Karpas-422 (cell line): ENCODE measurements around the gene GHR. TPM values are rescaled to one million over a fixed set of nuclear protein-coding genes. Genes with fewer than 3 reads are reported as not detected.

Experiments
- DNase-seq: peaks from one replicate; pipeline ENCODE4 v3.0.0-alpha.2; 2015
- H2AFZ ChIP-seq: fragments of 200-600 bp; sonication (generic); 2 replicates; pipeline ENCODE4 v1.6.1; 2014; ENCODE audit warnings: antibody characterized with exemption, low read length, mixed read lengths
- H3K27ac ChIP-seq: fragments of 200-600 bp; sonication (generic); 2 replicates; pipeline ENCODE4 v1.5.1; 2014; ENCODE audit warnings: mild to moderate bottlenecking, low read length, moderate library complexity
- H3K27me3 ChIP-seq: fragments of 200-600 bp; sonication (generic); 2 replicates; pipeline ENCODE4 v1.6.1; 2014; ENCODE audit warnings: low read length, mixed read lengths
- H3K36me3 ChIP-seq: fragments of 200-600 bp; sonication (generic); 2 replicates; pipeline ENCODE4 v1.6.1; 2014; ENCODE audit warnings: low read length, mixed read lengths; ENCODE audit not compliant: insufficient read depth
- H3K4me1 ChIP-seq: fragments of 200-600 bp; sonication (generic); 2 replicates; pipeline ENCODE4 v1.6.1; 2014; ENCODE audit warnings: mild to moderate bottlenecking, low read length, mixed read lengths
- H3K4me2 ChIP-seq: fragments of 200-600 bp; sonication (generic); 2 replicates; pipeline ENCODE4 v1.6.1; 2014; ENCODE audit warnings: low read length, low read depth, mild to moderate bottlenecking; ENCODE audit not compliant: poor library complexity, severe bottlenecking
- H3K4me3 ChIP-seq: fragments of 200-600 bp; sonication (generic); 2 replicates; pipeline ENCODE4 v1.5.1; 2014; ENCODE audit warnings: mild to moderate bottlenecking, antibody characterized with exemption, low read length, mixed read lengths
- H3K79me2 ChIP-seq: fragments of 200-600 bp; sonication (generic); 2 replicates; pipeline ENCODE4 v1.6.1; 2014; ENCODE audit warnings: mild to moderate bottlenecking, low read length, mixed read lengths
- H3K9ac ChIP-seq: fragments of 200-600 bp; sonication (generic); 2 replicates; pipeline ENCODE4 v1.6.0; 2014; ENCODE audit warnings: low read length
- H3K9me2 ChIP-seq: fragments of 200-600 bp; sonication (generic), shearing (Covaris generic); replicated peaks from 2 replicates; pipeline ENCODE4 v1.6.0; 2014; ENCODE audit warnings: mild to moderate bottlenecking, low read length, moderate library complexity; ENCODE audit not compliant: insufficient read depth
- H3K9me3 ChIP-seq: fragments of 300-700, 200-600 bp; sonication (generic); 2 replicates; pipeline ENCODE4 v1.6.1; 2014; ENCODE audit warnings: low read length, mixed read lengths
- H4K20me1 ChIP-seq: fragments of 200-600 bp; sonication (generic); 2 replicates; pipeline ENCODE4 v1.6.1; 2014; ENCODE audit warnings: mild to moderate bottlenecking, antibody characterized with exemption, low read length, low read depth; ENCODE audit not compliant: insufficient read depth
- total RNA-seq: library from RNA; depleted of rRNA; stranded (reverse); fragments of >200 nt; shearing (Covaris generic); gene quantifications from 2 replicates; pipeline ENCODE4 v1.2.3, GENCODE V29; 2014; ENCODE audit warnings: low replicate concordance

The GHR gene
- total RNA-seq, 1 experiment from 2014 or later = not detected

DNA sequence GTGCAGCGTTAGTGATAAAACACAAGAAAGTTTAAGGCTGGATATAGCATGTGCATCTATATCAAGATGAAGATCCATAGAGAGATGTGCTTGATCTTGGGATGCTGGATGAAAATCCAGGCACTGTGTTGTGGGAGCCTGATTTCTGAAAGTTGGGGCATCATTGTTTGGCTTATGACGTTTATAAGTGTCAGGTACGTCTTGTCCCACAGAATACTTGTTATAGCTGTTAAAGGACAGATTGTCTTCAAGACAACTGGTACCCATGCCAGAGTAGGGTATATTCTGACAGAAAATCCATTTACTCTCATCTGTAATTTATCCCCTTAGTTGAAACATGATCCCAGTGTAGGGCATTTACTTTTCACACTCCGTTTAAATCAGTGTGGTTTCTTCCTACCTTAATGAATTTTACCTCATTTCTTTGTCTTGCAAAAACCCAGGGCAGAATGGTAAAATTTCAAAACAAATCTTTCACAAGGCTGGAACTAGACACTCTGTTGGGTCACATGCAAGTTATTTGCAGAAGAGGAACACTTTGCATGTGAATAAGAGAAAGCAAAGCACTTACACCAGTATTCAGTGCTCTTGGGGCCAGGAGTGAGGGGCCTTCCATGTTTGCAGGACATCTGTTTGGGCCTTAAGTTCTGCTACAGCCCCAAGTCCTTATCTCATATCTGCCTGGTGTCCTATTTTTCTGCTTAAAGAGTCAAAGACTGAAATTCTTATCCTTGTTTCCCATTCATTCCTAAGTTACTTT, 73.3 kb downstream of the GHR start:
- Histone ChIP-seq H3K4me2 (no peak overlapping the region), H3K4me1 (no peaks in the 10 kb centered on the region), H4K20me1 (no peaks in the 10 kb centered on the region), H3K36me3 (no peaks in the 10 kb centered on the region), H3K4me3 (no peak overlapping the region), H3K9me3 (no peaks in the 10 kb centered on the region), H3K9ac (no peak overlapping the region), H3K9me2 (no peaks in the 10 kb centered on the region), H3K27me3 (no peaks in the 10 kb centered on the region), H3K79me2 (no peaks in the 10 kb centered on the region), H3K27ac (no peak overlapping the region), H2AFZ (no peak overlapping the region)
- DNase-seq = no peak

DNA sequence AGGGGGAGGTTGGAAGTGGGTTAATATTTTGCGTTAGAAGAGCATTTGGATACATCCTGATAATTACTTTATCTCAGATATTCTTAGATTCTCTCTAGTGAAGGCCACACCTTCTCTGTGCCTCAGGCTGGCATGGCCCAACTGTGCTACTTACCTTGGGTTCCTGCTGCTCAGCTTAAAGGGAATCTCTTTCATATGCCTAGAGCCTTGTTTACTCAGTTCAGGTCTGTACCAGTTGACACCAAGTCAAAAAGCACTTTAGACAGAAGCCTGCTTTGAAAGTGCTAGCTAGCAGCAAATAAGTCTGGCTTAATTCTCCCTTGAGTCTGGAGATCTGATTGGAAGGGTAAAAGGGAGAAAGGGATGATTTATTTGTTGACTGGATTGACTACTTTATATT, 74.8 kb downstream of the GHR start:
- H3K36me3 ChIP-seq = no peaks in the 10 kb centered on the region
- H3K9ac ChIP-seq = no peak overlapping the region
- H3K27ac ChIP-seq = no peak overlapping the region
- no peaks in the 10 kb centered on the region for H4K20me1 ChIP-seq
- H3K79me2 ChIP-seq = no peaks in the 10 kb centered on the region
- no peaks in the 10 kb centered on the region for H3K9me2 ChIP-seq
- H3K27me3 ChIP-seq = no peaks in the 10 kb centered on the region
- H3K4me3 ChIP-seq = no peak overlapping the region
- DNase-seq = no peak
- no peaks in the 10 kb centered on the region for H3K4me1 ChIP-seq
- no peak overlapping the region for H3K4me2 ChIP-seq
- H2AFZ ChIP-seq = no peak overlapping the region
- no peaks in the 10 kb centered on the region for H3K9me3 ChIP-seq

DNA sequence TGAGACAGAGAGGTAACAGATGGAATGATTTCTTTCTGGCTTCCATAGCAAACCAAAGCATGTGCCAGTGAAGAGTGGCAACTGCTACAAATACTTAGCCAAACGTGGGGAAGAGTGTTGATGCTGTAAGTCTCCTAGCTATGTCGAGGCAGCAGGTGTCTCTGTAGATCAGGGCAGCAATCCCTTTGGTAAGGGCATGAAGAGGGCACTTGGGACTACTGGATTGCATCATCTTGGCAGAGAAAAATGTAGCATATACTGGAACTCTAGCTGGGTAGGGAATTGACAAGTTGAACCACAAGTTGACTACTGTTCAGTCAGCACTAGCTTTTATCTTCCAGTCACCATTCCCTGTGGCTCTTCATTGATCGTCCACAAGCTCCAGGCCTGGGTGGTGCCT, 75.8 kb downstream of the GHR start:
- H2AFZ ChIP-seq = no peak overlapping the region
- no peaks in the 10 kb centered on the region for H3K9me3 ChIP-seq
- no peak for DNase-seq
- no peaks in the 10 kb centered on the region for H3K36me3 ChIP-seq
- H3K4me2 ChIP-seq = no peak overlapping the region
- H3K79me2 ChIP-seq = no peaks in the 10 kb centered on the region
- H3K27ac ChIP-seq = no peak overlapping the region
- no peaks in the 10 kb centered on the region for H3K4me1 ChIP-seq
- no peaks in the 10 kb centered on the region for H4K20me1 ChIP-seq
- H3K27me3 ChIP-seq = no peaks in the 10 kb centered on the region
- no peak overlapping the region for H3K4me3 ChIP-seq
- H3K9me2 ChIP-seq = no peaks in the 10 kb centered on the region
- no peak overlapping the region for H3K9ac ChIP-seq

DNA sequence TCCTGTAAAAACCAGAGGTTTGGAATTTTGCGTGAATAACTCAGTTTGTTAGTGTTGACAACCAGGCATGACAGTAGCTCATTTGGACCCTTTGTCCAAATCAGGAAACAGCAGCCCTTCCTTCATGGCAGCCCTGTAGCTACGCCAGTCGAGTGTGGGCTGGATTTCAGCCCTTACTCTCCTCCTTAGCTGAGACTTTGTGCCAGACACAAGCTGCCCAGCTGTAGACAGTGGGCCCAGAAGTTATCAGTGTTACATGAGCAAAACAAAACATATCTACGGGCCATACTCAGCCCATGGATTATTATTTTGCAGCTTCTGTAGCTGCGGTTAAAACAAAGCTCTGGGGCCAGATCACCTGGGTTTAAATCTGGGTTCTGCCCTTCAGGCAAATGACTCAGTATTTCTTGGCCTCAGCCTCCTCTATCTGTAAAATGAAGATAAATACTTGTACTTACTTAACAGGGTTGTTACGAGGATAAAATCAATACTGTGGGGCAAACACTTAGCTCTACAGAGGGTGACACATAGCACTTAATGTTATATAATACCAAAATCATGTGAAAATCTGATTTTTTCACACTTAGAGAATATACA, 76.9 kb downstream of the GHR start:
- Histone ChIP-seq H3K27me3 (no peaks in the 10 kb centered on the region), H2AFZ (no peak overlapping the region), H3K27ac (no peak overlapping the region), H3K9ac (no peak overlapping the region), H3K4me2 (no peak overlapping the region), H4K20me1 (no peaks in the 10 kb centered on the region), H3K4me1 (no peaks in the 10 kb centered on the region), H3K36me3 (no peaks in the 10 kb centered on the region), H3K9me2 (no peaks in the 10 kb centered on the region), H3K79me2 (no peaks in the 10 kb centered on the region), H3K4me3 (no peak overlapping the region), H3K9me3 (no peaks in the 10 kb centered on the region)
- no peak for DNase-seq

DNA sequence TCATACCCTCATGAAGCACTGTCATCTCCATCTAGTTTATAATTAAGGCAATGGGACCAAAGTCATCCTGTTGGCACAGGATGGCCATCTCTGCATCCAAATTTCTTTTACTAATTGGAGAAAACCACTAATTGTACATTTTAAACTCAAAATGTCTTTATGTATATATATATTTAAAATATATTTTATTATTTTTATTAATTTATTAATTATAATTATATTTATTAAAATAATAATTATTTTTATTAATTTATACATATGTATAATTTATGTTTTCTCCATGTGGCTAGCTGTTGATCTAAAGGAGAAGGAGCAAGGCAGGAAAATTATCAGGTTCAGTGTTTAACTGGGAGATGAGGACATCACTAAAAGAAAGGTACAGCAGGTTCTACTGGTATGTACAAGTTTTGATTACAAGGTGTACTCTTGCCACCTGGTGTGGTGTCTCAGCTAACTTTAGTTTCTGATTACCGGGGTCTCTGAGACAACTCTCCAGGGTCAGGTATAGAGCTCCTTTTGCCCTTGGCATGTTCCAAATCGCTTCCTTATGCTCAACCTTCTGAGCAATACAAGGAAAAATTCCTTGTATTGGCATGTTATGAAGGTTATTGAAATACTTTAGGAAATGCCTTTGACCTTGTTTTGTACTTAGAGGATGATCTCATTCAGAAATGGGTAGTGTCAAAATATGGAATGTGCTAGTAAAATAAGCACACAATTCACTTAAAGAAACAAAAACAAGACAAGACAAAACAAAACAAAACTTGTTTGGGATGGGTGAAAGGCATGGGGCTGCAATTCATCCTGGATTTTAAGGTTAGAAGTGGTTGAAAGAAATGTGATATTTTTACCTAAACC, 79.6 kb downstream of the GHR start:
- no peak for DNase-seq
- Histone ChIP-seq H3K9me2 (no peaks in the 10 kb centered on the region), H3K27ac (no peak overlapping the region), H3K4me1 (no peaks in the 10 kb centered on the region), H4K20me1 (no peaks in the 10 kb centered on the region), H3K4me3 (no peak overlapping the region), H3K36me3 (no peaks in the 10 kb centered on the region), H3K9ac (no peak overlapping the region), H2AFZ (no peak overlapping the region), H3K79me2 (no peaks in the 10 kb centered on the region), H3K4me2 (no peak overlapping the region), H3K27me3 (no peaks in the 10 kb centered on the region), H3K9me3 (no peaks in the 10 kb centered on the region)

DNA sequence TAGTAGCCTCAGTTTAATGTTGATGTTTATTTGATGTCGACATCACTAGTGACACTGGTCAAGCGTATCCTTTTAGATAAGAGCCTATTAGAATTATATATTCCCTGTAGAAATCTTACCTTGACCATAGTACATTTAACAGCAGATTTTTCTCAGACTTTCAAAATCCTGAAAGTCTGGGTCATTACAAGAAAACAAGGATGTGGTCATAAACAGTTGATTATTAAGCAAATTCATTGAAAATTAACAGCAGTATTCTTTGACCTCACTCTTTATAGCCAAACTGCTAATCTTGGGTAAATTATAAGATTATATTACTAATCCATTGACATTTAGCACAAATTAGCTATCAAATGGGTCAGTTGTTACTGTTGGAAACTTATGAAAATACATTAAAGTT, 83.4 kb downstream of the GHR start:
- Histone ChIP-seq H3K4me1 (no peaks in the 10 kb centered on the region), H3K27me3 (no peaks in the 10 kb centered on the region), H3K4me3 (no peak overlapping the region), H4K20me1 (no peaks in the 10 kb centered on the region), H3K4me2 (no peak overlapping the region), H3K79me2 (no peaks in the 10 kb centered on the region), H3K36me3 (no peaks in the 10 kb centered on the region), H3K9me3 (no peaks in the 10 kb centered on the region), H2AFZ (no peak overlapping the region), H3K27ac (no peak overlapping the region), H3K9me2 (no peaks in the 10 kb centered on the region), H3K9ac (no peak overlapping the region)
- no peak for DNase-seq

DNA sequence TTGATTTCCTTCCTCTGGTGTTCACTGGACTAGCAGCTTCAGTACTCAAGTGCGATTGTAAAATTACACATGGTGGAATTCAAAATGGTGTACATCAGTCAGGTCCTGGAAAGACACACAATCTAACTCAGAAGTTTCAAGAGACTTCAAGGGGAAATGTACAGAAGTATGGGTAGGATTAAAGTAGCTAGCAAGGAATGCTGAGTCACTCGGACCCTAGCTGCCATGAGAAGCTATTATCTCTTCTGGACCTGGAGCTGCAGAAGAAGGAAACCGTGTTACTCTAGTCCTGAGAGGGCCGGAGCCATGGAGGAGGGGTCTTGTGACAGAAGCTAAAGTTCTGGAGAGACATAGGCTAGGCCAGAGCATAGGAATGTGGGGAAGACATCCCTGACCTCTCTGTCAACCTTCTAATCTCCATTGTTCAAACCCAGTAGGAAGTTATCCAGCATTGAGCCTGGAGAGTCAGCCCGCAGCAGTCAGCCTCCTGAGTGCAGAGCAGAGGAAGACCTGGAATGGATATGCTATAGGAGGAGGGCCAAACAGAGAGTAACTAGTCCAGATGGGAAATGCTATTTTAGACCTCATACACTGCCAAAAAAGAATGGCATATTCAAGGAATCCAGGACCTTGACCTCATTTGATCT, 84.3 kb downstream of the GHR start:
- H2AFZ ChIP-seq = no peak overlapping the region

DNA sequence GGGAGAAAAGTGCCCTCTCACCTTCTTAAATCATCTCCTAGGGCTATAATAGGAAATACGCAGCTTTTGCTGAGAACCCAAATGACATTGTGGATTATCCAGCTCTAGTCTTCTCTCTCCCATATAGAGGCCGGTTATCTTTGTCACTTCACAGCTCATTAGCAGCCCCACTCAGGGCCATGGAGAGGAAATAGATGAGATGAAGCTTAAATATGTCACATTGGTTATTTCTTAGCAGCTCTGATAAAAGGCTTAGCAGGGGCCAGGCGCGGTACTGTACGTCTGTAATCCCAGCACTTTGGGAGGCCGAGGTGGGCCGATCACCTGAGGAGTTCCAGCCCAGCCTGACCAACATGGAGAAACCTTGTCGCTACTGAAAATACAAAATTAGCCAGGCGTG, 90.0 kb downstream of the GHR start:
- Histone ChIP-seq H2AFZ (no peak overlapping the region), H3K9me2 (no peaks in the 10 kb centered on the region), H3K4me3 (no peak overlapping the region), H3K9me3 (no peaks in the 10 kb centered on the region), H3K27ac (no peak overlapping the region), H4K20me1 (no peaks in the 10 kb centered on the region), H3K36me3 (no peaks in the 10 kb centered on the region), H3K79me2 (no peaks in the 10 kb centered on the region), H3K9ac (no peak overlapping the region), H3K4me1 (no peaks in the 10 kb centered on the region), H3K4me2 (no peak overlapping the region), H3K27me3 (no peaks in the 10 kb centered on the region)
- no peak for DNase-seq

More for the DNA sequence above, 84.3 kb downstream of the GHR start:
- H3K36me3 ChIP-seq = no peaks in the 10 kb centered on the region
- H3K27me3 ChIP-seq = no peaks in the 10 kb centered on the region
- no peaks in the 10 kb centered on the region for H4K20me1 ChIP-seq
- H3K27ac ChIP-seq = no peak overlapping the region
- no peak overlapping the region for H3K9ac ChIP-seq
- H3K79me2 ChIP-seq = no peaks in the 10 kb centered on the region
- H3K4me1 ChIP-seq = no peaks in the 10 kb centered on the region
- DNase-seq = no peak
- H3K4me2 ChIP-seq = no peak overlapping the region
- H3K9me3 ChIP-seq = no peaks in the 10 kb centered on the region
- H3K9me2 ChIP-seq = no peaks in the 10 kb centered on the region
- no peak overlapping the region for H3K4me3 ChIP-seq
